Measurements from ENCODE around the gene ATP10D. TPM values are rescaled to one million over a fixed set of nuclear protein-coding genes. Genes with fewer than 3 reads are reported as not detected.

The ATP10D gene
- total and polyA plus RNA-seq, 8 donors, result 28.7 to 45.9 (median 32.3) TPM

GRCh38 chr4:47493238-47494123 lies 8.4 kb downstream of the ATP10D start:
- intact Hi-C loops (cut with DNase I), result no loop called here
- ATAC-seq, result no peak
- no peak for TF ChIP-seq CTCF (IDR thresholded peaks at IDR 0.05)
- no peak overlapping the region for H3K27ac ChIP-seq
- H3K9me3 ChIP-seq, result no peaks in the 10 kb centered on the region
- H3K4me1 ChIP-seq, result peaks cover 0 to 4% of the 10 kb centered on the region in 2 donors
- no peaks in the 10 kb centered on the region for H3K27me3 ChIP-seq
- H3K4me3 ChIP-seq, result no peak overlapping the region
- H3K36me3 ChIP-seq, result no peaks in the 10 kb centered on the region
- DNase-seq, result no peak

- Histone ChIP-seq H3K36me3 (no peaks in the 10 kb centered on the region), H3K27me3 (no peaks in the 10 kb centered on the region), H3K27ac (no peak overlapping the region), H3K9me3 (no peaks in the 10 kb centered on the region), H3K4me3 (no peak overlapping the region), H3K4me1 (peaks cover 0 to 6% of the 10 kb centered on the region in 2 donors)
- TF ChIP-seq CTCF (IDR thresholded peaks at IDR 0.05), result no peak
- no peak for DNase-seq
- intact Hi-C loops (cut with DNase I), result no loop called here
- no peak for ATAC-seq
Measured at GRCh38 chr4:47494124-47494430, 9.0 kb downstream of the ATP10D start.

GRCh38 chr4:47498899-47499298 lies 13.8 kb downstream of the ATP10D start:
- Histone ChIP-seq H3K4me3 (no peak overlapping the region), H3K9me3 (no peaks in the 10 kb centered on the region), H3K36me3 (no peaks in the 10 kb centered on the region), H3K4me1 (peaks cover 0 to 6% of the 10 kb centered on the region in 2 donors), H3K27ac (no peak overlapping the region), H3K27me3 (no peaks in the 10 kb centered on the region)
- TF ChIP-seq CTCF (IDR thresholded peaks at IDR 0.05), result no peak
- intact Hi-C loops (cut with DNase I), result no loop called here
- DNase-seq (no peak), ATAC-seq (no peak)

GRCh38 chr4:47499700-47500099 lies 14.6 kb downstream of the ATP10D start:
- no peak for ATAC-seq
- no peak overlapping the region for H3K4me3 ChIP-seq
- no peak for TF ChIP-seq CTCF (IDR thresholded peaks at IDR 0.05)

GRCh38 chr4:47500776-47501175 lies 15.7 kb downstream of the ATP10D start:
- H3K36me3 ChIP-seq, result no peaks in the 10 kb centered on the region
- H3K4me1 ChIP-seq, result peaks cover 0 to 6% of the 10 kb centered on the region in 2 donors
- TF ChIP-seq CTCF (IDR thresholded peaks at IDR 0.05), result no peak
- DNase-seq, result no peak
- H3K27ac ChIP-seq, result no peak overlapping the region
- intact Hi-C loops (cut with DNase I), result no loop called here
- ATAC-seq, result no peak
- no peak overlapping the region for H3K4me3 ChIP-seq
- no peaks in the 10 kb centered on the region for H3K27me3 ChIP-seq
- H3K9me3 ChIP-seq, result no peaks in the 10 kb centered on the region

More at GRCh38 chr4:47499700-47500099, 14.6 kb downstream of the ATP10D start:
- Histone ChIP-seq H3K27ac (peak overlapping the region in 1 of 2 donors; percentile 11), H3K9me3 (no peaks in the 10 kb centered on the region), H3K4me1 (peaks cover 0 to 6% of the 10 kb centered on the region in 2 donors), H3K27me3 (no peaks in the 10 kb centered on the region), H3K36me3 (no peaks in the 10 kb centered on the region)
- no peak for DNase-seq
- intact Hi-C loops (cut with DNase I), result no loop called here
